NCI-H774 (cell line): Measurements from ENCODE around the gene ZNF93.
"Not testable (repeated sequence)": the region's sequence is repeated elsewhere in the genome, so short reads cannot be mapped to it uniquely, and the experiment has no call there.

ENCODE experiments used
- DNase-seq: peaks from one replicate; lab custom pipeline; 2025; lab: John Stamatoyannopoulos, UW

The ZNF93 gene

GRCh38 chr19:19900729-19901444, at the start of gene ZNF93:
TSS of gene ZNF93 (plus strand) at chr19:19900946. CDS start at chr19:19901089, 143 bp downstream.
- peak; percentile 94 for DNase-seq

GRCh38 chr19:19851740-19852139, 49.0 kb upstream of the ZNF93 start:
- DNase-seq = not testable (repeated sequence)

GRCh38 chr19:19858751-19859150, 42.0 kb upstream of the ZNF93 start:
- DNase-seq = no peak

- DNase-seq = no peak
Observed at GRCh38 chr19:19860756-19861390, 39.9 kb upstream of the ZNF93 start.

GRCh38 chr19:19865750-19866610, 34.8 kb upstream of the ZNF93 start, which contains the start of gene ZNF253:
TSS of gene ZNF253 (plus strand) at chr19:19865882. CDS start at chr19:19865997, 115 bp downstream.
- DNase-seq = peak; percentile 93

- peak; percentile 45 for DNase-seq
Observed at GRCh38 chr19:19866611-19867248, 34.0 kb upstream of the ZNF93 start.

- not testable (repeated sequence) for DNase-seq
Observed at GRCh38 chr19:19870086-19870485, 30.7 kb upstream of the ZNF93 start.

- DNase-seq = no peak
Observed at GRCh38 chr19:19871932-19872331, 28.8 kb upstream of the ZNF93 start.

GRCh38 chr19:19873381-19873780, 27.4 kb upstream of the ZNF93 start:
- no peak for DNase-seq

GRCh38 chr19:19877724-19878123, 23.0 kb upstream of the ZNF93 start:
- DNase-seq = no peak

- DNase-seq = no peak
Observed at GRCh38 chr19:19884583-19884982, 16.2 kb upstream of the ZNF93 start.

GRCh38 chr19:19892055-19892941, 8.4 kb upstream of the ZNF93 start:
- not testable (repeated sequence) for DNase-seq

GRCh38 chr19:19900139-19900728, 512 bp upstream of the ZNF93 start:
- DNase-seq = no peak

- DNase-seq = not testable (repeated sequence)
Observed at GRCh38 chr19:19907551-19907950, 6.8 kb downstream of the ZNF93 start.

- no peak for DNase-seq
Observed at GRCh38 chr19:19909654-19910053, 8.9 kb downstream of the ZNF93 start.

- no peak for DNase-seq
Observed at GRCh38 chr19:19911150-19911549, 10.4 kb downstream of the ZNF93 start.

- no peak for DNase-seq
Observed at GRCh38 chr19:19914596-19914995, 13.8 kb downstream of the ZNF93 start.

- DNase-seq = not testable (repeated sequence)
Observed at GRCh38 chr19:19930417-19930816, 29.7 kb downstream of the ZNF93 start.

GRCh38 chr19:19933432-19934314, 32.9 kb downstream of the ZNF93 start:
- DNase-seq = not testable (repeated sequence)

- no peak for DNase-seq
Observed at GRCh38 chr19:19937403-19937802, 36.7 kb downstream of the ZNF93 start.
